ENCODE measurements around the gene PANK1.
A peak's percentile ranks its signal among the peaks of the same experiment; 100 is the strongest.

Gene PANK1

DNA sequence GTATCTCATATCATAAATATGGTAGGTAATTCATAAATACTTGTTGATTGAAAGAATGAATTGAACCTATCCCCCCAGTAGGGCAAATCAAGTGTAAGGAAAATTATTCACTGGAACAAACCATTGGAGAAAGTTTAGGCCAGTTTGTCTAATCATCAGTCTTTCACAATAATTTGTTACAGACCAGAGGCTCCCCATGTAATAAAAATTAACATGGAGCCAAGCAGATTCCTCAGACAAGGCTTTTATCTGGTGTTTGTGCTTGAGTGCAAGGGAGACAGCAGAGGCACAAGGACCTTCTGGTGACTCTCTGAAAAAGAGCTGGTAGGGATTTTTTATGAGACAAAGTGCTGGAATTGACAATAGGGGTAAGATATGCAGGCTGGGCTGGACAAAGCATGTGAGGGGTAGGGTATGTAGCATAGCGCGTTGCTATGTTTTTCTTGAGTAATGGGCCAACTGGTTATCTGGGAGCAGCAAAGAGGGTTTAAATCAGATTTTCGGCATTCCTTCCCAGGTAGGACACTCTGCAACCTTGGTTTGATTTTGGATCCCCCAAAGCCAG, 7.8 kb upstream of the PANK1 start:
- no peak for DNase-seq (ENCODE audit: low read depth in 2 of 3, low spot score in 2 of 3)

DNA sequence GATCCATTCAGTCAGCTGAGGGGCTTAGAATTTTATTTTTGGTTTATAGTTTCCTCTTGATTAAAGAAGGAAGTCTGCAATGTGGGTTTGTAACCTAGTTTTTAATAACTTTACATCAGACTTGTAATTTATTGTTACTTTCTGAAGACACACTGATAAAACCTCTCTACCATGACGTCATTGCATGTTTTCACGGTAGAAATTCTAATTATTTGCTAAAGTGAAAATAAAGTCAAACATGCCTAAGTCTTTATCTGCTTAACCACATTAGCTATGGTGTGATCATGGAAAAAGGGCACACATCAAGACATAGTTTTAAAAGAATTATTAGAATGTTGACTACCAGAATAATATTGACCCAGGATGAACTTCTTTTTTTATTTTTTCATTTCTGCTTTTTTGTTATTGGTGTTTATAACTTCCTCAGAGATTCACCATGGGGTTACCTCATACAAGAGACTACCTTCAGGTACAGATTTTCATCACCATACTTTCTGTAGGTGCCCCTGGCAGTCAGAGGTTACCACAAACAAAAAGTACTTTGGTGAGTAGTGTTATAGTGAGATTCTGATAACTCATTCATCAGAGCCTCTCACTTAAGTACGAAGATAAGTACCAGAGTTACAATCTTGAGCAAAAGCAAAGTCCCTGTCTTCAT, 7.0 kb upstream of the PANK1 start:
- DNase-seq (ENCODE audit: low read depth in 2 of 3, low spot score in 2 of 3): no peak

DNA sequence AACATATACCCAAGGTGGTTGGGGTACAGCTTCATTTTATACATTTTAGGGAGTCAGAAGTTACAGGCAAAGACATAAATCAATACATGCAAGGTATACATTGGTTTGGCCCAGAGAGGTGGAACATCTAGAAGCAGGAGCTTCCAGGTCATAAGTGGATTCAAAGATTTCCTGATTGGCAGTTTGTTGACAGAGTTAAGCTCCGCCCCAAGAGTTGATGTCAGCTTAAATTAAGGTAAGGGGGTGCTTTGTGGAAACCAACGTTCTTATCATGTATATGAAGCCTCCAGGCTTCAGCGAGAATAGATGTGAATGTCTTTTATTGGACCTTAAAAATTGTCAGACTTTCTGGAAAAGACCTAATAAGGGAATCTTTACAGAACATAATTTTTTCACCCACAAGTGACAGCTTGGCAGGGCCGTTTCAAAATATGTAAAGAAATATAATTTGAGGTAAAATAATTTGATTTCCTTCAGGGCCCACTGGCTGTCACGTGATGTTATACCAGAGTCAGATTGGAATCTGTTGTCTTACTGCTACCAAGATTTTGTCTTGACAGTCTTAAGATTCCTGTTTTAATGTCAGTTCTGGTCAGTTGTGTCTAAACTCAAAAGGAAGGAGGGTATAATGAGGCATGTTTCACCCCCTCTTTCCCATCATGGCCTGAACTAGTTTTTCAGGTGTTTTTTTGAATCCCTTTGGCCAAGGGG, 6.3 kb upstream of the PANK1 start:
- DNase-seq (ENCODE audit: low read depth in 2 of 3, low spot score in 2 of 3): no peak

DNA sequence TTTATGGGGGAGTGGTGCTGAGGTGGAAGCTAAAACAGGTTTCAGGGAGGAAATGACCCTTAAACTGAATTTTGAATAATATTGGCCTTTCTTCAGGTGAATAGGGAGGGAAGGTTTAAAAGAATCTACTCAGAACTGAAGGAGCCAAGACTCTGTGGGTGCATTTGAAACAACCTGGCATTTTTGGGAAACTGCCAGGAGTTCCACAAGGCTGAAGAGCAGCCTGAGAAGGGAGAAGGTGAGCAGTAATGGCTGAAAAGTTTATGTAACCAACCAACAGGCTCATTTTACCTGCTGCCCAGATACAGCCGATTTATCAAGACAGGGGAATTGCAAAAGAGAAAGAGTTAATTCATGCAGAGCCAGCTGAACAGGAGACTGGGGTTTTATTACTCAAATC, 4.0 kb upstream of the PANK1 start:
- DNase-seq (ENCODE audit: low read depth in 2 of 3, low spot score in 2 of 3): no peak

DNA sequence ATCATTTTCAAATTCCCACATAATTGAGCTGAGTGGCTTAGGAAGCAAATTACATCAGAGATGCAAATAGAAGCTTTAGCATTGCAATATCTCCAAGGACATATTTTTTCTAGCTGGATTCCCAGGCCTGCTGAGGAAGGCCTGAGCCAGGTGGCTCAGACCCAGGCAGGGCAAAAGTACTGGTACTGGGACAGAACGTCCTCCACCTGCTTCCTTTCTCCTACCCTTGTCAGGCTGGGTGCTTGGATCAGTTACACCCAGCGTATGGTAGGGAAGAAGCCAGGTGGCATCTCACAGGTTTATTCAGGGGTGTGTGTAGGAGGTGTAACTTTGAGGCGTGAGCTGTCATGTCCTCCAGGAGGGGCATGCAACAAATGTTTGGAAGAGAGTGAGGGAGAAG, 3.0 kb upstream of the PANK1 start:
- DNase-seq (ENCODE audit: low read depth in 2 of 3, low spot score in 2 of 3): no peak

DNA sequence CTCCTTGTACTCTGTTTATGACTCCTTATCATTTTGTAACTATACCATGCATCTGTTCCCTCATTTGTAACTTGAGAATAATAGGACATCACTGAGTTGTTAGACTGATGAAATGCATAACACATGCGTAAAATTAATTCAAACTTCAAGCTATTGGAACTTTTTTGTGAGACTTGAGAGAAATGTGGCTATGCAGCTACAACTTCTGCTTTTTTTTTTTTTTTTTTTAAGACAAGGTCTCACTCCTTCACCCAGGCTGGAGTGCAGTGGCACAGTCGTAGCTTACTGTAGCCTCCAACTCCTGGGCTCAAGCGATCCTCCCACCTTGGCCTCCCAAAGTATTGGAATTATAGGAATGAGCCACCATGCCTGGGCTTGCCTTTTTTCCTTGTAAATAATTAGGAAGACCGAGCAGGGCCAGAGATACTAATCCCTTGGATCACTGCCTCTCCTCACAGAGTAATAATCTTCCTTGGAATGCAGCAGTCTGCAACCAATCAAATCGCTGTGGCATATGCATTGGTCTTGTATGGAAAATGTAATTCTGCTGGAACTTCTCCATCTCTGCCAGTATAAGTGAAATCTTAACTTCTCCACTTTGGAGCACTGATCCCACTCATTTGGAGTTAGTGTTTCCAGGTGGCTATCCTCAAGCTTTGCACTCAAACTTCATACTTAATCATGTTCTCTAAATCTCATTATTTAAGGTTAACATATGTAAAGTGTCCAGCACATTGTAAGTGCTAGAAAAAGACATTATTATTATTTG, 2.0 kb upstream of the PANK1 start:
- no peak for DNase-seq (ENCODE audit: low read depth in 2 of 3, low spot score in 2 of 3)

DNA sequence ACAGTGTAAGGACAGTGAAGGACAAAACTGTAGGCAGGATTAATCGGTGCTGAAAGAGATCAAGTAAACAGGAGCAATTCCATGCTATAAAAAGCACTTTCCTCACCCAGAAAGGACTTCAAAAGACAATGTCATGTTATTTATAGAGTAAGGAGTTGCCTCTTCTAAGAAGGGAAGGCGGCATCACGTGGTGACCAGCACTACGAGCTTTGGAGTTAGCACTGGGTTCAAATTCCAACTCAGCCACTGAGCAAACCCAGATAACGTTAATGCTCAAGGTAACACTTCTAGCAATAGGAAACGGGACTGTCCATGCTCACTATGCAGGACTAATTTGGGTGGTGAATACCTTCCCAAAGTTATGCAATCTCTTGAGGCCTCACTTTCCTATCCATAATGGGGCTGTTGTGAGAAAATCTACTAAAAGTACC, 715 bp upstream of the PANK1 start:
- DNase-seq (ENCODE audit: low read depth in 2 of 3, low spot score in 2 of 3): no peak

DNA sequence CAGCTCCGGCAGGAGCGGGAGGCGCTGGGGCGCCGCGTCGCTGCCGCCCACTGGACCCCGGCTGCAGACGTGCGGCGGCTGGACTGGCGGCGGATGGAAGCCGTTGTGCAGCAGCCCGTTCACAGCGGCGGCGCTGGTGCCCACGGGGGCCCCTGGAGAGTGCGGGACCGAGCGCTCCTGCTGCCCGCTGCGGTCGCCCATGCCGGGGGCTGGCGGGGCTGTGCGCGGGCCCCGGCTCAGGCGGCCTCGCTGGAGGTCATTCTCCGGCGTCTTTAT, 413 bp downstream of the PANK1 start:
- peak in 1 of 3 experiments; percentile 9 for DNase-seq (ENCODE audit: low read depth in 2 of 3, low spot score in 2 of 3)

DNA sequence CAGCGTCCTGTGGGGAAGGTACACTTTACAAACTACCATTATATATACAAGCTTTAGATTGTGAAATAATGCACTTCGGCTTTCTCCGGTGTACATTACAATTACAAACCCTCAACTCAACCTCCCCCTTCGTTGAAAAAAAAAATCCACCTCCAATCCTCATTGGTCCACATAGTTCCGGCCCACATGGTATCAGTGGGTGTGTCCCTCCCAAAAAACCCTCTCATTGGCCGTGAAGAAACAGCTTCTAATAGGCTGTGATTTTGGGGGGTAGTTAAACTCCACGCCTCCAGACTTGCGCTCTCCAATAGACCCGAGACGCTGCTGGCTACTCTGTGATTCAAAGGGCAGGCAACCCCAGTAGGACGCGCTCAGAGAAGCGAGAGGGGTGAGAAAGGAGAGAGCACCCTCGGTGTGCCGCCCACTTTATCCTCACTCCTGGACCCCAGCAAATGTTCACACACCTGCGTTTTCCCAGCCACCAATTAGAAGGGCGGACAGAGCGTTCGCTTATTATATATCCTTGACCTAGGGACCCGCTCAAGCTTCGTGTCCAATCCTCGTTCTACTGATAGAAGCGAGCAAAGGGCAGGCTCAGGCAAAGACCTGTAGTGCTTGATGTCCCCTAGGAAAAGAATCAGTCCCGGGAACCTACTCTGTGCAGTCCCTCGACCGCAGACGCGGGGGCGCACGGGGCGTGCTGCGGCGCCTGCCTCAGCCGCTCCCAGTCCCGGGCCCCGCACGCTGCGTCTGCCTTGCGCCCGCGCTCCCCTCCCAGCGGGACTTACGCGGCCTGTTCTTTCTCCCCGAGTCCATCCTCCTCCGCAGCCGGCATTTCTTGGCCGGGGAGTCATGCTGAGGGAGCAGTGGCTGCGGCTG, 991 bp downstream of the PANK1 start:
- peak; percentile 24 to 37 (median 34) for DNase-seq (ENCODE audit: low read depth in 2 of 3, low spot score in 2 of 3)

DNA sequence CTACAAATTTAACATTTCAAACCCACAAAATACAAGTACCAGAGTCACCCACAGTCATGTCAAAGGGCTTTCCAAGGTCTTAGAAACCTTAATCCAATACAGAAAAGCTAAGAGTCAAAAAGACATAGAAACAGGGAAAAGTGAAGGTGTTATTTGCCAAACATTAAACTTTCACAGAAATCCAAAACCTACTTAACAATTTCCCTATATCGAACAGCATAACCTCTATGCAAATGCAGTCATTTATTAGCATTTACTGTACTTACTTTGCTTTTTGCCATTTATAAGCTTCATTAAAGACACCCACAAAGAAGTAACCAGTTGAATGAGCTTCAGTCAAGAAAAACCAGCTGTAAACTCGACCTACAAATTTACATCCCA, 1.6 kb downstream of the PANK1 start:
- no peak for DNase-seq (ENCODE audit: low read depth in 2 of 3, low spot score in 2 of 3)

DNA sequence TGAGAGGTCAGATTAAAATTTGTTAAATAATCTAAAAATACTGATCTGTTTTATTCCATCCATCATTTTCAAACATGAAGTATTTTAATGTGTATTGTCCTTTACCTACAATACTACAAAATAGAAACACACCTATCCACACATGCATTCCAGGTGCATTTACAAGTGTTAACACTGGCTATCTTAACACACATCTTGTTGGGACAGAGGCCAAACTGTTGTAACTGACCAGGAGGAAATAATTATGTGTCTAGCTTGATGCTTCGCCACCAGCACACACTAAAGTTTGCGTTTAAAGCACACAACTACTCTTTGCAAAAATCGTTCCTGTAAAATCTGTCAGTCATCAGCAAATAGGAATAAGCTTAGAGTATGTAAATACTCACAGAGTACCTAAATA, 2.8 kb downstream of the PANK1 start:
- DNase-seq (ENCODE audit: low read depth in 2 of 3, low spot score in 2 of 3): no peak

DNA sequence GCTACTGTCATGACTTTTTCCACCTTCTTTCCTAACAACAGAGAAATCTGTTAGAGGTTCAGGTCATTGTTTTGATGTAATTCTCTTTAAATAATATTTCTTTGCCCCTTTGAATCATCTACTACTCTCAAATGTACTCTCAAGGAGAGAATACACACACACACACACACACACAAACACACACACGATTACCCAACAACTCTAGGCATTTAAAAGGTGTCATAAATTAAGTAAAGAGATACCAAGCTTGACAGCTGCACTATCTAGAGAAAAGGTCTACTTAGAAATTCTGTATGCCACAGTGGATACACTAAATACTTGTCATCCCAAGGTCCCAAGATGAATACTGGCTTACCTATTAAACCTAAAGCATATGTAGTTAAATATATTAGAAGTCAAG, 4.8 kb downstream of the PANK1 start:
- no peak for DNase-seq (ENCODE audit: low read depth in 2 of 3, low spot score in 2 of 3)

DNA sequence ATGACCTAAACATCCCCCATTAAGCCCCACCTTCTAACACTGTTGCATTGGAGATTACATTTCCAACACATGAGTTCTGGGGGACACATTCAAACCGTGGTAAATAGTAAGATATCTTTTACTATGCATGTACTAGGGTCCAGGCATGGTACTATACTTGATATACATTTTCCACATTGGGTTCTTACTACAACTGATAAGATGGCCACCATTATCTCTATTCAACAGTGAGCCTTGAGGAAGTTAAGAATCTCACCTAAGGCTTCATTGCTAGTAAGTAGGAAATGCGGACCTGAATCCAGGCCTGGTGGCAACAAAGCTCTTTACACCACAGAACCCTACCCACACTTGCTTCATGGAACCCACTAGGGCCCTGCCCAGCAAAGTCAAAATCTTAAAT, 5.7 kb downstream of the PANK1 start:
- no peak for DNase-seq (ENCODE audit: low read depth in 2 of 3, low spot score in 2 of 3)

DNA sequence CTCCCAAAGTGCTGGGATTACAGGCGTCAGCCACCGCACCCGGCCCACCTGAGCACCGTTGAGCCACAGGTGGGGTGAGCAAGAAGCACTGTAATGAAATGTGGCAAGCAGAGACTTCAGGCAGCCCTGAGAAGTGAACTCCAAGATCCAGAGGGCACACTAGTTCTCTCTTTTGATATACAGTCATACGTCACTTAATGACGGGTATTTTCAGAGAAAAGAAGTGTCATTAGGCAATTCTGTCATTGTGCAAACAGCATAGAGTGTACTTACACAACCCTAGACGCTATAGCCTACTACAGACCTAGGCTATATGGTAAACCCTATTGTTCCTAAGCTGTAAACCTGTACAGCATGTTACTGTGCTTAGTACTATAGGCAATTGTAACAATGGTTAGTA, 7.9 kb downstream of the PANK1 start:
- no peak for DNase-seq (ENCODE audit: low read depth in 2 of 3, low spot score in 2 of 3)

DNA sequence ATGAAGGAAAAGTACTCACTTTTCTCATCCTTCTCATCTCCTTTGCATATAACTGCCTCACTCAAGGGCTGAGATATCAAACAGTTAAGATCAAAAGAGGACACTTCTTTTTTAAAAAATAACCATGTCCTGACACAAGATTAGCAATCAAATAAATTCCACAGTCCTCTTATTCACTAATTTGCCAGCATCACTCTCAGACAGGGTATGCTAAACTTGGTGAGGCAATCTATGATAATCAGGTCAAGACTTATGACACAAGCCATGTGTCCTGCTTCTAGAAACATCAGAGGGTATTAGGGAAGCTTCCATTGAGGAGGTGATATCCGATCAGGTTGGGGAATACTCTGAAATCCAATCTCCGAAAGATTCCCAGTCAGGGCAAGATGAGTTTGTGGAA, 10.4 kb downstream of the PANK1 start:
- DNase-seq (ENCODE audit: low read depth in 2 of 3, low spot score in 2 of 3): no peak

DNA sequence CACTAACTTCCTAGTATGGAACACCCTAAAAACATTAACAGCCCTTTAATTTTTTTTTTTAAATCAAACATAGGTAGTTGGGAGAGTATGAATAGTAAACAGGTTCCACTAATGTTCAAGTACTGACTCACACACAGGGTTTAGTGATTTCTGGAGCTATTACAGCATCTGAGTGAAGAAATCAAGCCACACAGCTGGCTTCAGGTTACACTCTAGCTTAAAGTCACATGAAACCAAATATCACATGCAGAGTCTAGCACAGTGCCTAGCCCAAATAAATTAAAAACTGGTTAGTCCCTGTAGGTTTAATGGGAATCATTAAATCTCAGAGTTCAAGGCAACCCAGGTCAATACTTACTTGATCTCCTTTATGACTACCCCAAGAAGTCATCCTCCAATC, 11.6 kb downstream of the PANK1 start:
- DNase-seq (ENCODE audit: low read depth in 2 of 3, low spot score in 2 of 3): no peak

DNA sequence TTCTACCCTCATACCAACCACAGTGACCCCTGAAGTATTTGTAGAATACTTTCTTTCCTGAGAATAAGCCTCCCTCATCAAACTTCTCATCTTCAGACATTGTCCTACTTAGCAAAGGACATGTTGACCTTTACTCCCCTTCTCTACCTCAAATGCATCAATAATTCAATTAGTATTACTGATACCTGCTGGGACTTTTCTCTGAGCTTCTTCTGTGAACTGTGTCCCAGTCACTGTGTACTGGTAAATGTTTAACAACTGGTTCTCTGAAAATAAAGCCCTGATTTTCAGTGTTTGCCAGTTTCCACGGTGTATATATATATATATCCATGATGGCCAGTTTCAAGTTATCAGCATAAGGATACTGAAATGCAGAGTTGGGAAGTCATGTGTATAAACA, 12.2 kb downstream of the PANK1 start:
- DNase-seq (ENCODE audit: low read depth in 2 of 3, low spot score in 2 of 3): no peak

DNA sequence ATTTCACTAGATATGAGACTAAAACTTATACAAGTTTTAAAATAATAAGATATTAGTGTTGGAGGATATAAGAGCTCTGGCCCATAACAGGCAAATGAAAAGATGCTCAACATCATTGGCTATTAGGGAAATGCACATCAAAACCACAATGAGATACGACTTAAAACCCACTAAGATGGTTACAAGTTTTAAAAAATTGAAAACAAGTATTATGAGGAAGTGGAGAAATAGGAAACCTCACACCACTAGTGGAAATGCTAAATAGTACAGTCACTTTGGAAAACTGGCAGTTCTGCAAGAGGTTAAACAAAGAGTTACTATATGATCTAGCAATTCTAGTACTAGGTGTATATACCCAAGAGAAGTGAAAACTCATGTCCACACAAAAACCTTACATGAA, 17.2 kb downstream of the PANK1 start:
- DNase-seq (ENCODE audit: low read depth in 2 of 3, low spot score in 2 of 3): no peak

DNA sequence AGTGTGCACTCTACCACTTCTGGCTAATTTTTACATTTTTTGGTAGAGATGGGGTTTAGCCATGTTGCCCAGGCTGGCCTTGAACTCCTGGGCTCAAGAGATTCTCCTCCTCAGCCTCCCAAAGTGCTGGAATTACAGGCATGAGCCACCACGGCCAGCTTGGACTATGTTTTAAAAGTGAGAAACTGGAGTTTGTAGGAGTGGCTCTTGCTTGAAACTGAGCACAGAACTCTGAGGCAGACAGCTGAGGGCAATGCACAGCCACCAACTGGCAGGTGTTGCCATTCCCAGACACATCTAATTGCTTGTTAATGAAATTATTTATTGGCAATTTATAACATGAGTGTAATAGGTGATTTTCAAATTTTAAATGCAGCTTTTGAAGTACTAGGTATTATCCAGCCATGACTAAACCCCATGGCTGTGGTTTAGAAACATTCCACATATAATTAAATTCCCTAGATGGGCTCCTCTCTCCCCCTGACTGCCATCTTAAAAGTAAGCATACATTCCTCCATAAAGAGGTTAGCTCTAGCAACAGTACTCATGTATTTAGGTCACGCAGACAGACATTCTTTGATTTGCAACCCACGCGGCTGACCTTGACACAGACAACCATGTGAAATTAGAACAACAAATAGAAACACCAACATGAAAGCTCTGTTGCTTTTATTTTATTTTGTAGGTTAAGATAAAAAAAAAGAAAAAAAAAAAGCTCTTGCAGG, 19.8 kb downstream of the PANK1 start:
- DNase-seq (ENCODE audit: low read depth in 2 of 3, low spot score in 2 of 3): no peak

DNA sequence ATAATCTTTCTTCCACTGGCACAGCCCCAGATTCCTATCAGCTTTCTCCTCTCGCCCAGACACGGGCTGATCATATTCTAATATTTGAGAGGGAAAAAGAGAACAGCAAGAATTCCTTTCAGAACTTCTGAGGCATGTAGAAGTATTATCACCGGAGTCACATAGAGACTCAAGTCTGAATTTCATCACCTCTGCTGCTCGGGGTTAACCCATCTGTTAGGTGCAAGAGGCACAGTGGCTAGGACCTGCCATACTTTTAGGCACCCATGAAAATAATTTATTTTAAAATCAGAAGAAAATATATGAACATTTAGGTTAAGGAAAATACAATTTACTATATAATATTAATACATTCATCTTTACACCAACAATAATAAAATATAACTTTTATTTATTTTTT, 21.0 kb downstream of the PANK1 start:
- DNase-seq (ENCODE audit: low read depth in 2 of 3, low spot score in 2 of 3): no peak

DNA sequence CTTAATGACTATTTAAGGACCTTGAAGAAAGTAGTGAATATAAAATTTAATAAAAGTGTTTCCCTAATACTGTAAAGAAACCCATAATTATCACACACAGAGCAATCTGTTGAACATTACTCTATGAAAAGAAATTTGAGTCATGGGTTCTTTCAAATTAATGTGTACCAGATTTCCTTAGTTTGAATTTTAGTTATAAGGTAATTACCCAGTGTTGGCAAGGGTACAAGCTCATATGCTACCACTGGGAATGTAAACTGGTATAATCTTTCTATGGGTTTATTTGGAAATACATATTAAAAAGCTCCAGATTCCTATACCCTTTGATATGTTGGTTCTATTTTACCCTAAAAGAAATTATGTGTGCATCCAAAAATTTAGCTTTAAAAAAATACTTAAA, 22.9 kb downstream of the PANK1 start:
- no peak for DNase-seq (ENCODE audit: low read depth in 2 of 3, low spot score in 2 of 3)
